Ishikawa (cell line): Measurements from ENCODE around the gene ZNRF2.

Experiments used
- CEBPB ChIP-seq: IDR thresholded peaks from 2 replicates; pipeline ENCODE4 v1.6.1; 2012
- CREB1 ChIP-seq: IDR thresholded peaks from 2 replicates; pipeline ENCODE4 v1.6.1; 2012; ENCODE audit warnings: low read depth
- EGR1 ChIP-seq: IDR thresholded peaks from 2 replicates; pipeline ENCODE4 v1.6.1; 2012
- EP300 ChIP-seq: IDR thresholded peaks from 2 replicates; pipeline ENCODE4 v1.6.1; 2012; ENCODE audit warnings: borderline replicate concordance
- FOXM1 ChIP-seq: IDR thresholded peaks from 2 replicates; pipeline ENCODE4 v1.6.1; 2012; ENCODE audit warnings: low read depth, borderline replicate concordance
- NFIC ChIP-seq: IDR thresholded peaks from 2 replicates; pipeline ENCODE4 v1.6.1; 2012
- RAD21 ChIP-seq: IDR thresholded peaks from 2 replicates; pipeline ENCODE4 v1.6.1; 2012; ENCODE audit warnings: low read depth
- TAF1 ChIP-seq: IDR thresholded peaks from 2 replicates; pipeline ENCODE4 v1.6.1; 2012; ENCODE audit warnings: low read depth, mild to moderate bottlenecking
- TCF12 ChIP-seq: IDR thresholded peaks from 2 replicates; pipeline ENCODE4 v1.6.1; 2012; ENCODE audit warnings: low read depth
- TEAD4 ChIP-seq: IDR thresholded peaks from 2 replicates; pipeline ENCODE4 v1.6.1; 2012
- YY1 ChIP-seq: IDR thresholded peaks from 2 replicates; pipeline ENCODE4 v1.6.1; 2012; ENCODE audit warnings: low read depth
- ZBTB7A ChIP-seq: IDR thresholded peaks from 2 replicates; pipeline ENCODE4 v1.6.1; 2012; ENCODE audit warnings: low read depth
- TF ChIP-seq, protein P1 (sequence below): IDR thresholded peaks from 2 replicates; pipeline ENCODE4 v1.6.1; 2012; ENCODE audit warnings: low read depth, mild to moderate bottlenecking
- TF ChIP-seq, protein P2 (sequence below): IDR thresholded peaks from 2 replicates; pipeline ENCODE4 v1.6.1; 2012
- TF ChIP-seq, protein P3 (sequence below): IDR thresholded peaks from 2 replicates; pipeline ENCODE4 v1.6.1; 2012

The ZNRF2 gene

GRCh38 chr7:30367561-30367960 is 83.2 kb downstream of the ZNRF2 start:
- TF ChIP-seq, protein P1, sequence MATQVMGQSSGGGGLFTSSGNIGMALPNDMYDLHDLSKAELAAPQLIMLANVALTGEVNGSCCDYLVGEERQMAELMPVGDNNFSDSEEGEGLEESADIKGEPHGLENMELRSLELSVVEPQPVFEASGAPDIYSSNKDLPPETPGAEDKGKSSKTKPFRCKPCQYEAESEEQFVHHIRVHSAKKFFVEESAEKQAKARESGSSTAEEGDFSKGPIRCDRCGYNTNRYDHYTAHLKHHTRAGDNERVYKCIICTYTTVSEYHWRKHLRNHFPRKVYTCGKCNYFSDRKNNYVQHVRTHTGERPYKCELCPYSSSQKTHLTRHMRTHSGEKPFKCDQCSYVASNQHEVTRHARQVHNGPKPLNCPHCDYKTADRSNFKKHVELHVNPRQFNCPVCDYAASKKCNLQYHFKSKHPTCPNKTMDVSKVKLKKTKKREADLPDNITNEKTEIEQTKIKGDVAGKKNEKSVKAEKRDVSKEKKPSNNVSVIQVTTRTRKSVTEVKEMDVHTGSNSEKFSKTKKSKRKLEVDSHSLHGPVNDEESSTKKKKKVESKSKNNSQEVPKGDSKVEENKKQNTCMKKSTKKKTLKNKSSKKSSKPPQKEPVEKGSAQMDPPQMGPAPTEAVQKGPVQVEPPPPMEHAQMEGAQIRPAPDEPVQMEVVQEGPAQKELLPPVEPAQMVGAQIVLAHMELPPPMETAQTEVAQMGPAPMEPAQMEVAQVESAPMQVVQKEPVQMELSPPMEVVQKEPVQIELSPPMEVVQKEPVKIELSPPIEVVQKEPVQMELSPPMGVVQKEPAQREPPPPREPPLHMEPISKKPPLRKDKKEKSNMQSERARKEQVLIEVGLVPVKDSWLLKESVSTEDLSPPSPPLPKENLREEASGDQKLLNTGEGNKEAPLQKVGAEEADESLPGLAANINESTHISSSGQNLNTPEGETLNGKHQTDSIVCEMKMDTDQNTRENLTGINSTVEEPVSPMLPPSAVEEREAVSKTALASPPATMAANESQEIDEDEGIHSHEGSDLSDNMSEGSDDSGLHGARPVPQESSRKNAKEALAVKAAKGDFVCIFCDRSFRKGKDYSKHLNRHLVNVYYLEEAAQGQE: no peak
- no peak for TF ChIP-seq EP300
- no peak for TF ChIP-seq YY1

DNA sequence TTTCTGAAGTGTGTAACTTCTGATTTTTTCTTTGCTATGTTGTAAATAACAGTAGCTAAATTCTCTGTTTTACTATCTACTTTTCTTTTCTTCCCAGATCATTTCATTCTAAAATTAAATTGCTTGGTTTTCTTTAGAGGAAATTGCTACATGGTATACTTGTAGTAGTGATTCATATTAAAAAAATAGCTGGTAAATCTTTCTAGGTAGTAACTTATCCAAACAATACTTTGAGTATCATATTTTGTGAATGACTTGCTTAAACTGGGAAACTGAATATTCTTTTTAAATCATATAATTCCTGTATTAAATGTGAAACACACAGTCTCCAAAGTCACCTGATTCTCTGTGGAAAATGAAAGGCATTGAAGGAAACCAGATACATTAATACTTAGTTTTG is 85.5 kb downstream of the ZNRF2 start:
- TF ChIP-seq TCF12 (no peak), TEAD4 (no peak), NFIC (no peak), CREB1 (no peak), FOXM1 (no peak)
- TF ChIP-seq, protein P2, sequence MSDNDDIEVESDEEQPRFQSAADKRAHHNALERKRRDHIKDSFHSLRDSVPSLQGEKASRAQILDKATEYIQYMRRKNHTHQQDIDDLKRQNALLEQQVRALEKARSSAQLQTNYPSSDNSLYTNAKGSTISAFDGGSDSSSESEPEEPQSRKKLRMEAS: no peak

GRCh38 chr7:30371321-30371720 is 86.9 kb downstream of the ZNRF2 start:
- TF ChIP-seq FOXM1 (no peak), TCF12 (no peak), EGR1 (no peak), TAF1 (no peak), RAD21 (no peak), EP300 (no peak), CEBPB (no peak), YY1 (no peak), TEAD4 (no peak), CREB1 (no peak)
- TF ChIP-seq, protein P3, sequence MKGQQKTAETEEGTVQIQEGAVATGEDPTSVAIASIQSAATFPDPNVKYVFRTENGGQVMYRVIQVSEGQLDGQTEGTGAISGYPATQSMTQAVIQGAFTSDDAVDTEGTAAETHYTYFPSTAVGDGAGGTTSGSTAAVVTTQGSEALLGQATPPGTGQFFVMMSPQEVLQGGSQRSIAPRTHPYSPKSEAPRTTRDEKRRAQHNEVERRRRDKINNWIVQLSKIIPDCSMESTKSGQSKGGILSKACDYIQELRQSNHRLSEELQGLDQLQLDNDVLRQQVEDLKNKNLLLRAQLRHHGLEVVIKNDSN: no peak
- TF ChIP-seq, protein P2: no peak

GRCh38 chr7:30378275-30378674 is 93.9 kb downstream of the ZNRF2 start:
- no peak for TF ChIP-seq TEAD4
- TF ChIP-seq, protein P2: no peak
- TF ChIP-seq, protein P3: no peak

GRCh38 chr7:30379131-30379530 is 94.7 kb downstream of the ZNRF2 start:
- TF ChIP-seq RAD21 (no peak), EP300 (no peak), NFIC (no peak), YY1 (no peak), FOXM1 (no peak), TAF1 (no peak), ZBTB7A (no peak), CREB1 (no peak), TCF12 (no peak), TEAD4 (no peak), EGR1 (no peak), CEBPB (no peak)
- TF ChIP-seq, protein P1: no peak
- TF ChIP-seq, protein P2: no peak
- TF ChIP-seq, protein P3: no peak

DNA sequence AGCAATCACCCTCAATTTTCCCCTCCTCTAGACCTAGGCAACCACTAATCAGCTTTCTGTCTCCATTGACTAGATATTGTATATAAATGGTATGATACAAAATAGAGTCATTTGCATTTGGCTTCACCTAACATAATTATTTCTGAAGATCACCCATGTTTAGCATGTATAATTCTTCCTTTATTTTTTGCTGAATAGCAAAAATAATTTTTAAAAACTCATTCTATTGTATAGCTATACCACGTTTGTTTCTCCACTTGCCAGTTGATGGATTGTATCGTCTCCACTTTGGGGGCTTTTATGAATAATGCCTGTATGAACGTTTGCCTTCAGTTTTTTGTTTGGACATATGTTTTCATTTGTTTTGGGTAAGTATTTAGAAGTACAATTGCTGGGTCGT is 95.3 kb downstream of the ZNRF2 start:
- TF ChIP-seq TCF12 (no peak), CREB1 (no peak), NFIC (no peak), TAF1 (no peak), TEAD4 (no peak), RAD21 (no peak)
- TF ChIP-seq, protein P2: no peak
